HepG2 (cell line): ENCODE data around the gene NDUFS4. TPM values are rescaled to one million over a fixed set of nuclear protein-coding genes. Genes with fewer than 3 reads are reported as not detected.
A peak's percentile ranks its signal among the peaks of the same experiment; 100 is the strongest.

Experiments used
- ATF1 ChIP-seq: IDR thresholded peaks from 2 replicates; pipeline ENCODE4 v1.6.1; 2016; ENCODE audit warnings: mild to moderate bottlenecking, control low read depth
- FOXA3 ChIP-seq: IDR thresholded peaks from 2 replicates; pipeline ENCODE4 v1.6.1; 2016; ENCODE audit warnings: missing genetic modification reagents, missing compliant biosample characterization
- HDAC1 ChIP-seq: sonication (generic); formaldehyde crosslinking; IDR thresholded peaks from 2 replicates; pipeline ENCODE4 v1.5.1; 2020; ENCODE audit warnings: mild to moderate bottlenecking, missing genetic modification reagents
- MIXL1 ChIP-seq: IDR thresholded peaks from 2 replicates; pipeline ENCODE4 v1.6.1; 2016
- SAP130 ChIP-seq: IDR thresholded peaks from 2 replicates; pipeline ENCODE4 v1.6.1; 2016; ENCODE audit warnings: low read depth
- SKI ChIP-seq: fragments of 450-650 bp; IDR thresholded peaks from one replicate; pipeline ENCODE4 v1.6.1; 2018; ENCODE audit warnings: mild to moderate bottlenecking; ENCODE audit not compliant: partially characterized antibody
- TCF7L2 ChIP-seq: IDR thresholded peaks from 2 replicates; pipeline ENCODE4 v1.6.1; 2011; ENCODE audit warnings: mild to moderate bottlenecking, low read depth, low read length, moderate library complexity
- ZBTB20 ChIP-seq: sonication (generic); formaldehyde crosslinking; IDR thresholded peaks from 2 replicates; pipeline ENCODE4 v1.8.1; 2023; ENCODE audit warnings: missing genetic modification reagents, low read depth, mild to moderate bottlenecking, borderline replicate concordance
- ZMYM3 ChIP-seq: sonication (generic); formaldehyde crosslinking; IDR thresholded peaks from 2 replicates; pipeline ENCODE4 v1.5.1; 2020; ENCODE audit warnings: mild to moderate bottlenecking, missing genetic modification reagents
- ZNF138 ChIP-seq: sonication (generic); formaldehyde crosslinking; IDR thresholded peaks from 2 replicates; pipeline ENCODE4 v1.5.0; 2020; ENCODE audit warnings: mild to moderate bottlenecking, low read depth, missing genetic modification reagents
- ZNF224 ChIP-seq: sonication (generic); formaldehyde crosslinking; IDR thresholded peaks from 2 replicates; pipeline ENCODE4 v1.5.0; 2020; ENCODE audit warnings: mild to moderate bottlenecking, missing genetic modification reagents
- ZNF33A ChIP-seq: sonication (generic); formaldehyde crosslinking; IDR thresholded peaks from 2 replicates; pipeline ENCODE4 v1.5.1; 2020; ENCODE audit warnings: missing genetic modification reagents, mild to moderate bottlenecking, moderate library complexity, borderline replicate concordance
- ZNF382 ChIP-seq: sonication (generic); formaldehyde crosslinking; IDR thresholded peaks from 2 replicates; pipeline ENCODE4 v1.5.0; 2020; ENCODE audit warnings: missing genetic modification reagents, mild to moderate bottlenecking, borderline replicate concordance
- ZNF672 ChIP-seq: sonication (generic); formaldehyde crosslinking; IDR thresholded peaks from 2 replicates; pipeline ENCODE4 v1.8.1; 2022; ENCODE audit warnings: missing genetic modification reagents
- polyA plus RNA-seq, 8 experiments: library from polyadenylated mRNA; depleted of rRNA in 3 of 8; stranded (reverse) in 7 of 8; unstranded in 1 of 8; fragments of >200 nt; fragmentation: Illumina TruSeq in 4 of 8; extraction: Trizol in 4 of 8; gene quantifications; 2 replicates each; pipeline versions ENCODE4 v1.2.1 to v1.2.3, GENCODE V29; 2011 to 2016; ENCODE audit warnings: low read depth in 4 of 8, missing spikeins in 1 of 8, mixed read lengths in 1 of 8; ENCODE audit not compliant: insufficient read depth in 1 of 8
- total RNA-seq, 5 experiments: library from RNA; depleted of rRNA; stranded (reverse); fragments of >200 nt; fragmentation: Illumina TruSeq; extraction: Trizol; gene quantifications; 2 replicates each; pipeline ENCODE4 v1.2.3, GENCODE V29; 2016; ENCODE audit warnings: low read depth in 1 of 5
- TF ChIP-seq, protein P1 (sequence below): sonication (generic); formaldehyde crosslinking; IDR thresholded peaks from 2 replicates; pipeline ENCODE4 v1.5.1; 2020; ENCODE audit warnings: mild to moderate bottlenecking, missing genetic modification reagents, moderate library complexity
- TF ChIP-seq, protein P2 (sequence below): sonication (generic); formaldehyde crosslinking; IDR thresholded peaks from 2 replicates; pipeline ENCODE4 v1.8.1; 2023; ENCODE audit warnings: missing genetic modification reagents, mild to moderate bottlenecking, borderline replicate concordance
- TF ChIP-seq, protein P3 (sequence below): sonication (generic); formaldehyde crosslinking; IDR thresholded peaks from 2 replicates; pipeline ENCODE4 v1.5.1; 2020; ENCODE audit warnings: mild to moderate bottlenecking, missing genetic modification reagents, borderline replicate concordance
- TF ChIP-seq, protein P4 (sequence below): sonication (generic); formaldehyde crosslinking; IDR thresholded peaks from 2 replicates; pipeline ENCODE4 v1.5.0; 2020; ENCODE audit warnings: mild to moderate bottlenecking, missing genetic modification reagents, borderline replicate concordance
- TF ChIP-seq, protein P5 (sequence below): IDR thresholded peaks from 2 replicates; pipeline ENCODE4 v1.6.1; 2012; ENCODE audit warnings: inconsistent platforms
- TF ChIP-seq, protein P6 (sequence below): sonication (generic); formaldehyde crosslinking; IDR thresholded peaks from 2 replicates; pipeline ENCODE4 v1.8.1; 2023; ENCODE audit warnings: mild to moderate bottlenecking, missing genetic modification reagents

NDUFS4 gene
- total and polyA plus RNA-seq, 2 of the 13 experiments (the other 11 are each of a cell fraction or from before 2014, with no cell fraction given): 121 to 126 TPM

DNA sequence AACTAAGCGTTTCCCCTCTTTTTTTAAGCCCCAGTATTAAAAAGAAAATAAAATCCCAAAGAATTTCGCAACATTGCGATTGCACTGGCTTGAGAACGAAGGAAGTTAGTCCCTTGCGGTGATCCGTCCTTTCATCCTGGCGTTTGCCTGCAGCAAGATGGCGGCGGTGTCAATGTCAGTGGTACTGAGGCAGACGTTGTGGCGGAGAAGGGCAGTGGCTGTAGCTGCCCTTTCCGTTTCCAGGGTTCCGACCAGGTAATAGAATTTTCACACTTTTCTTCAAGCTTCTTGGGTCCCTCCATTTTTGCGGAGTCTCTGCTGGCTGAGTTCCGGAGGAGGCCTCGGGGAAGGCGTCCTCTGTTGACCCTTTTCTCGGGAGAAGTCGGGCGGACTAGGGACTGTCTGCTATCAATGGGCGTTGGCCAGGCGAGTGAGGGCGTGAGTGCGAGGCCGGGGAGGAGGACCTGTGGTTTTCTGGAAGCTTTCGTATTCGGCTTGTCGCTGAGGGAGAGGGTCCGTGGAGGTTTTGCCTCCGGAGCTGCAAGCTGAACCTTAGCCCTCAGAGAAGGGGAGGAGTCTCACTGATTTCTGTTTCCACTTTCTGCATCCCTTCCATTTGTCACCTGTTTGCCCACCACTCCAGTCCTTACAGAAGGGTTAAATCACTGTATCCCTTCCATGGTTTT is at the start of gene NDUFS4 (continued):
- TF ChIP-seq ZNF33A: no peak
- TF ChIP-seq, protein P1, sequence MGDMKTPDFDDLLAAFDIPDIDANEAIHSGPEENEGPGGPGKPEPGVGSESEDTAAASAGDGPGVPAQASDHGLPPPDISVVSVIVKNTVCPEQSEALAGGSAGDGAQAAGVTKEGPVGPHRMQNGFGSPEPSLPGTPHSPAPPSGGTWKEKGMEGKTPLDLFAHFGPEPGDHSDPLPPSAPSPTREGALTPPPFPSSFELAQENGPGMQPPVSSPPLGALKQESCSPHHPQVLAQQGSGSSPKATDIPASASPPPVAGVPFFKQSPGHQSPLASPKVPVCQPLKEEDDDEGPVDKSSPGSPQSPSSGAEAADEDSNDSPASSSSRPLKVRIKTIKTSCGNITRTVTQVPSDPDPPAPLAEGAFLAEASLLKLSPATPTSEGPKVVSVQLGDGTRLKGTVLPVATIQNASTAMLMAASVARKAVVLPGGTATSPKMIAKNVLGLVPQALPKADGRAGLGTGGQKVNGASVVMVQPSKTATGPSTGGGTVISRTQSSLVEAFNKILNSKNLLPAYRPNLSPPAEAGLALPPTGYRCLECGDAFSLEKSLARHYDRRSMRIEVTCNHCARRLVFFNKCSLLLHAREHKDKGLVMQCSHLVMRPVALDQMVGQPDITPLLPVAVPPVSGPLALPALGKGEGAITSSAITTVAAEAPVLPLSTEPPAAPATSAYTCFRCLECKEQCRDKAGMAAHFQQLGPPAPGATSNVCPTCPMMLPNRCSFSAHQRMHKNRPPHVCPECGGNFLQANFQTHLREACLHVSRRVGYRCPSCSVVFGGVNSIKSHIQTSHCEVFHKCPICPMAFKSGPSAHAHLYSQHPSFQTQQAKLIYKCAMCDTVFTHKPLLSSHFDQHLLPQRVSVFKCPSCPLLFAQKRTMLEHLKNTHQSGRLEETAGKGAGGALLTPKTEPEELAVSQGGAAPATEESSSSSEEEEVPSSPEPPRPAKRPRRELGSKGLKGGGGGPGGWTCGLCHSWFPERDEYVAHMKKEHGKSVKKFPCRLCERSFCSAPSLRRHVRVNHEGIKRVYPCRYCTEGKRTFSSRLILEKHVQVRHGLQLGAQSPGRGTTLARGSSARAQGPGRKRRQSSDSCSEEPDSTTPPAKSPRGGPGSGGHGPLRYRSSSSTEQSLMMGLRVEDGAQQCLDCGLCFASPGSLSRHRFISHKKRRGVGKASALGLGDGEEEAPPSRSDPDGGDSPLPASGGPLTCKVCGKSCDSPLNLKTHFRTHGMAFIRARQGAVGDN (CRISPR knock-in tag): peak; percentile 83
- TF ChIP-seq, protein P2, sequence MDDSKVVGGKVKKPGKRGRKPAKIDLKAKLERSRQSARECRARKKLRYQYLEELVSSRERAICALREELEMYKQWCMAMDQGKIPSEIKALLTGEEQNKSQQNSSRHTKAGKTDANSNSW (CRISPR knock-in tag): no peak
- TF ChIP-seq, protein P3, sequence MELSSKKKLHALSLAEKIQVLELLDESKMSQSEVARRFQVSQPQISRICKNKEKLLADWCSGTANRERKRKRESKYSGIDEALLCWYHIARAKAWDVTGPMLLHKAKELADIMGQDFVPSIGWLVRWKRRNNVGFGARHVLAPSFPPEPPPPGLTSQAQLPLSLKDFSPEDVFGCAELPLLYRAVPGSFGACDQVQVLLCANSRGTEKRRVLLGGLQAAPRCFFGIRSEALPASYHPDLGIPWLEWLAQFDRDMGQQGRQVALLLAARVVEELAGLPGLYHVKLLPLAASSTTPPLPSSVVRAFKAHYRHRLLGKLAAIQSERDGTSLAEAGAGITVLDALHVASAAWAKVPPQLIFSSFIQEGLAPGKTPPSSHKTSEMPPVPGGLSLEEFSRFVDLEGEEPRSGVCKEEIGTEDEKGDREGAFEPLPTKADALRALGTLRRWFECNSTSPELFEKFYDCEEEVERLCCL (CRISPR knock-in tag): peak; percentile 91; the same call in 1 of the 2 replicates
- peak; percentile 61; the same call in 1 of the 2 replicates for TF ChIP-seq ZBTB20 (CRISPR knock-in tag)
- TF ChIP-seq, protein P4, sequence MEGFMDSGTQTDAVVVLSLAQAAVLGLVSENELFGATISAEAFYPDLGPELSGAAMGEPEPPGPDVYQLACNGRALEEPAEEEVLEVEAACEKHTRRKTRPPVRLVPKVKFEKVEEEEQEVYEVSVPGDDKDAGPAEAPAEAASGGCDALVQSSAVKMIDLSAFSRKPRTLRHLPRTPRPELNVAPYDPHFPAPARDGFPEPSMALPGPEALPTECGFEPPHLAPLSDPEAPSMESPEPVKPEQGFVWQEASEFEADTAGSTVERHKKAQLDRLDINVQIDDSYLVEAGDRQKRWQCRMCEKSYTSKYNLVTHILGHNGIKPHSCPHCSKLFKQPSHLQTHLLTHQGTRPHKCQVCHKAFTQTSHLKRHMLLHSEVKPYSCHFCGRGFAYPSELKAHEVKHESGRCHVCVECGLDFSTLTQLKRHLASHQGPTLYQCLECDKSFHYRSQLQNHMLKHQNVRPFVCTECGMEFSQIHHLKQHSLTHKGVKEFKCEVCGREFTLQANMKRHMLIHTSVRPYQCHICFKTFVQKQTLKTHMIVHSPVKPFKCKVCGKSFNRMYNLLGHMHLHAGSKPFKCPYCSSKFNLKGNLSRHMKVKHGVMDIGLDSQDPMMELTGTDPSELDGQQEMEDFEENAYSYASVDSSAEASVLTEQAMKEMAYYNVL (CRISPR knock-in tag): 0 out of 2 replicates have a peak, but pooled peaks have one; percentile 53
- peak; percentile 89 for TF ChIP-seq HDAC1
- TF ChIP-seq, protein P5, sequence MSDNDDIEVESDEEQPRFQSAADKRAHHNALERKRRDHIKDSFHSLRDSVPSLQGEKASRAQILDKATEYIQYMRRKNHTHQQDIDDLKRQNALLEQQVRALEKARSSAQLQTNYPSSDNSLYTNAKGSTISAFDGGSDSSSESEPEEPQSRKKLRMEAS: peak; percentile 43; the same call in 1 of the 2 replicates
- 0 out of 2 replicates have a peak, but pooled peaks have one; percentile 58 for TF ChIP-seq ZNF672
- TF ChIP-seq, protein P6, sequence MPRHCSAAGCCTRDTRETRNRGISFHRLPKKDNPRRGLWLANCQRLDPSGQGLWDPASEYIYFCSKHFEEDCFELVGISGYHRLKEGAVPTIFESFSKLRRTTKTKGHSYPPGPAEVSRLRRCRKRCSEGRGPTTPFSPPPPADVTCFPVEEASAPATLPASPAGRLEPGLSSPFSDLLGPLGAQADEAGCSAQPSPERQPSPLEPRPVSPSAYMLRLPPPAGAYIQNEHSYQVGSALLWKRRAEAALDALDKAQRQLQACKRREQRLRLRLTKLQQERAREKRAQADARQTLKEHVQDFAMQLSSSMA (CRISPR knock-in tag): peak; percentile 70; the same call in 1 of the 2 replicates
- peak; percentile 51; the same call in 1 of the 2 replicates for TF ChIP-seq ATF1
- TF ChIP-seq ZNF382 (CRISPR knock-in tag): no peak
- TF ChIP-seq SAP130 (CRISPR knock-in tag): peak; percentile 87
- TF ChIP-seq SKI: no peak
- peak; percentile 55; the same call in 1 of the 2 replicates for TF ChIP-seq ZNF224
- TF ChIP-seq TCF7L2: no peak
- no peak for TF ChIP-seq ZNF138 (CRISPR knock-in tag)
- peak; percentile 43 for TF ChIP-seq FOXA3 (CRISPR knock-in tag)
- peak; percentile 84 for TF ChIP-seq ZMYM3 (CRISPR knock-in tag)
- peak; percentile 70; the same call in 1 of the 2 replicates for TF ChIP-seq MIXL1 (CRISPR knock-in tag)
